Left ventricle myocardium inferior (tissue), 1 donor: ENCODE data around the gene BOD1L2. TPM values are rescaled to one million over a fixed set of nuclear protein-coding genes. Genes with fewer than 3 reads are reported as not detected.

Experiments
- DNase-seq: peaks from one replicate; pipeline ENCODE4 v3.0.0-alpha.2; 2020
- H3K27ac ChIP-seq: fragments of 200-600 bp; replicated peaks from 2 replicates; pipeline ENCODE4 v1.8.0; 2021
- H3K27me3 ChIP-seq: fragments of 200-600 bp; 2 replicates; pipeline ENCODE4 v1.8.0; 2021; ENCODE audit warnings: low read depth
- H3K36me3 ChIP-seq: fragments of 200-600 bp; 2 replicates; pipeline ENCODE4 v1.8.0; 2021
- H3K4me1 ChIP-seq: fragments of 200-600 bp; 2 replicates; pipeline ENCODE4 v1.8.0; 2021
- H3K4me3 ChIP-seq: fragments of 200-600 bp; 2 replicates; pipeline ENCODE4 v1.8.0; 2021; ENCODE audit warnings: mild to moderate bottlenecking, moderate library complexity
- H3K9me3 ChIP-seq: fragments of 200-600 bp; replicated peaks from 2 replicates; pipeline ENCODE4 v1.8.0; 2021
- CTCF ChIP-seq: fragments of 200-600 bp; IDR thresholded peaks from 2 replicates; pipeline ENCODE4 v1.8.0; 2021; ENCODE audit warnings: antibody characterized with exemption, mild to moderate bottlenecking, borderline replicate concordance
- intact Hi-C: fragments of 100-400 bp; cut with micrococcal nuclease; formaldehyde crosslinking; loops from one replicate; pipeline ENCODE4 v1.11.0; 2022
- total RNA-seq: library from RNA; stranded (reverse); fragmentation: NEBNext Ultra II Directional; extraction: Animal tissue kit (Norgen Biotek cat#: 25700); gene quantifications from one replicate; pipeline ENCODE4 v1.2.1, GENCODE V29; 2021
- donor health status: DM: no; HTN: yes; CAD: no; lungs with severe emphysema.

BOD1L2 gene
- total RNA-seq, 1 donor from 2014 or later, result not detected

- H3K4me1 ChIP-seq, result peaks cover 2% of the 10 kb centered on the region
- H3K4me3 ChIP-seq, result no peak overlapping the region
- DNase-seq, result no peak
- no peaks in the 10 kb centered on the region for H3K36me3 ChIP-seq
- peaks cover 10% of the 10 kb centered on the region for H3K27me3 ChIP-seq
- H3K27ac ChIP-seq, result no peak overlapping the region
- H3K9me3 ChIP-seq, result no peaks in the 10 kb centered on the region
- TF ChIP-seq CTCF, result no peak
- intact Hi-C loops, result no loop called here
These were observed 4.6 kb upstream of the BOD1L2 start for GRCh38 chr18:57142324-57142723.

GRCh38 chr18:57143265-57143664 lies 3.6 kb upstream of the BOD1L2 start:
- Histone ChIP-seq H3K27me3 (peaks cover 11% of the 10 kb centered on the region), H3K9me3 (no peaks in the 10 kb centered on the region), H3K36me3 (no peaks in the 10 kb centered on the region), H3K4me1 (peaks cover 2% of the 10 kb centered on the region), H3K4me3 (no peak overlapping the region), H3K27ac (no peak overlapping the region)
- no peak for DNase-seq
- TF ChIP-seq CTCF, result no peak
- intact Hi-C loops, result no loop called here

- no peak overlapping the region for H3K4me3 ChIP-seq
- peaks cover 13% of the 10 kb centered on the region for H3K4me1 ChIP-seq
- no peak overlapping the region for H3K27ac ChIP-seq
- no peak for DNase-seq
- H3K36me3 ChIP-seq, result no peaks in the 10 kb centered on the region
- intact Hi-C loops, result no loop called here
- H3K27me3 ChIP-seq, result peaks cover 55% of the 10 kb centered on the region
- TF ChIP-seq CTCF, result no peak
- no peaks in the 10 kb centered on the region for H3K9me3 ChIP-seq
These were observed 1.4 kb downstream of the BOD1L2 start for GRCh38 chr18:57148263-57148662.

- H3K36me3 ChIP-seq, result no peaks in the 10 kb centered on the region
- intact Hi-C loops, result no loop called here
- H3K4me3 ChIP-seq, result no peak overlapping the region
- peaks cover 58% of the 10 kb centered on the region for H3K27me3 ChIP-seq
- no peaks in the 10 kb centered on the region for H3K9me3 ChIP-seq
- H3K27ac ChIP-seq, result no peak overlapping the region
- peaks cover 13% of the 10 kb centered on the region for H3K4me1 ChIP-seq
- no peak for TF ChIP-seq CTCF
- DNase-seq, result no peak
These were observed 2.2 kb downstream of the BOD1L2 start for GRCh38 chr18:57149051-57149450.

GRCh38 chr18:57149531-57149930 lies 2.6 kb downstream of the BOD1L2 start:
- DNase-seq, result no peak
- Histone ChIP-seq H3K4me1 (peaks cover 13% of the 10 kb centered on the region), H3K4me3 (no peak overlapping the region), H3K9me3 (no peaks in the 10 kb centered on the region), H3K27ac (no peak overlapping the region), H3K36me3 (no peaks in the 10 kb centered on the region), H3K27me3 (peaks cover 58% of the 10 kb centered on the region)
- TF ChIP-seq CTCF, result no peak
- intact Hi-C loops, result no loop called here

GRCh38 chr18:57150081-57150480 lies 3.2 kb downstream of the BOD1L2 start:
- DNase-seq, result no peak
- no peak overlapping the region for H3K27ac ChIP-seq
- H3K36me3 ChIP-seq, result no peaks in the 10 kb centered on the region
- H3K27me3 ChIP-seq, result peaks cover 59% of the 10 kb centered on the region
- no peak for TF ChIP-seq CTCF
- intact Hi-C loops, result no loop called here
- H3K9me3 ChIP-seq, result no peaks in the 10 kb centered on the region
- peaks cover 13% of the 10 kb centered on the region for H3K4me1 ChIP-seq
- no peak overlapping the region for H3K4me3 ChIP-seq
